OCI-LY3 (cell line): ENCODE data around the gene WDR48.

Source experiments
- CTCF ChIP-seq: fragments of 200-600, 300-600 bp; sonication (generic); IDR thresholded peaks from 2 replicates; pipeline ENCODE4 v1.5.1; 2014; ENCODE audit warnings: antibody characterized with exemption, low read length, low read depth
- EZH2phosphoT487 ChIP-seq: fragments of 200-600 bp; shearing (Covaris generic); IDR thresholded peaks from 2 replicates; pipeline ENCODE4 v1.6.1; 2018; ENCODE audit warnings: antibody characterized with exemption, mixed run types, low read depth

- no peak for TF ChIP-seq CTCF
- no peak for TF ChIP-seq EZH2phosphoT487
Measured at GRCh38 chr3:39029556-39029955, 22.3 kb upstream of the WDR48 start.
